ENCODE measurements around the gene ARHGAP42.
A peak's percentile ranks its signal among the peaks of the same experiment; 100 is the strongest.

Gene ARHGAP42

GRCh38 chr11:100970283-100971164 lies 283.4 kb downstream of the ARHGAP42 start:
- FAIRE-seq = no peak
- TF ChIP-seq POLR2A (IDR thresholded peaks at IDR 0.05; ENCODE audit: low read depth, low read length) (no peak), POLR2AphosphoS5 (IDR thresholded peaks at IDR 0.05; ENCODE audit: low read depth, low read length) (no peak), TAF1 (IDR thresholded peaks at IDR 0.05; ENCODE audit: borderline replicate concordance, low read depth, low read length) (no peak)
- no peak for DNase-seq (ENCODE audit: insufficient read length)

GRCh38 chr11:100972046-100972445 lies 285.0 kb downstream of the ARHGAP42 start:
- FAIRE-seq (no peak), DNase-seq (ENCODE audit: insufficient read length) (no peak)
- TF ChIP-seq POLR2A (IDR thresholded peaks at IDR 0.05; ENCODE audit: low read depth, low read length) = no peak
- no peak for TF ChIP-seq POLR2AphosphoS5 (IDR thresholded peaks at IDR 0.05; ENCODE audit: low read depth, low read length)
- no peak for TF ChIP-seq TAF1 (IDR thresholded peaks at IDR 0.05; ENCODE audit: borderline replicate concordance, low read depth, low read length)

- DNase-seq (ENCODE audit: insufficient read length) (no peak), FAIRE-seq (no peak)
- no peak for TF ChIP-seq TAF1 (IDR thresholded peaks at IDR 0.05; ENCODE audit: borderline replicate concordance, low read depth, low read length)
- no peak for TF ChIP-seq POLR2A (IDR thresholded peaks at IDR 0.05; ENCODE audit: low read depth, low read length)
- no peak for TF ChIP-seq POLR2AphosphoS5 (IDR thresholded peaks at IDR 0.05; ENCODE audit: low read depth, low read length)
Measured at GRCh38 chr11:100978442-100978841, 291.4 kb downstream of the ARHGAP42 start.

GRCh38 chr11:100978939-100979338 lies 291.9 kb downstream of the ARHGAP42 start:
- no peak for DNase-seq (ENCODE audit: insufficient read length)
- TF ChIP-seq TAF1 (IDR thresholded peaks at IDR 0.05; ENCODE audit: borderline replicate concordance, low read depth, low read length) = no peak
- peak; percentile 5 for FAIRE-seq

- FAIRE-seq = no peak
- DNase-seq (ENCODE audit: insufficient read length) = no peak
- TF ChIP-seq TAF1 (IDR thresholded peaks at IDR 0.05; ENCODE audit: borderline replicate concordance, low read depth, low read length) = no peak
- no peak for TF ChIP-seq POLR2A (IDR thresholded peaks at IDR 0.05; ENCODE audit: low read depth, low read length)
- no peak for TF ChIP-seq POLR2AphosphoS5 (IDR thresholded peaks at IDR 0.05; ENCODE audit: low read depth, low read length)
Measured at GRCh38 chr11:100980156-100980555, 293.1 kb downstream of the ARHGAP42 start.

GRCh38 chr11:100981196-100981824 lies 294.2 kb downstream of the ARHGAP42 start:
- FAIRE-seq (no peak), DNase-seq (ENCODE audit: insufficient read length) (no peak)
- no peak for TF ChIP-seq POLR2A (IDR thresholded peaks at IDR 0.05; ENCODE audit: low read depth, low read length)
- no peak for TF ChIP-seq TAF1 (IDR thresholded peaks at IDR 0.05; ENCODE audit: borderline replicate concordance, low read depth, low read length)
- TF ChIP-seq POLR2AphosphoS5 (IDR thresholded peaks at IDR 0.05; ENCODE audit: low read depth, low read length) = no peak

GRCh38 chr11:100984668-100985067 lies 297.6 kb downstream of the ARHGAP42 start:
- DNase-seq (ENCODE audit: insufficient read length) (no peak), FAIRE-seq (no peak)
- TF ChIP-seq POLR2A (IDR thresholded peaks at IDR 0.05; ENCODE audit: low read depth, low read length) (no peak), POLR2AphosphoS5 (IDR thresholded peaks at IDR 0.05; ENCODE audit: low read depth, low read length) (no peak), TAF1 (IDR thresholded peaks at IDR 0.05; ENCODE audit: borderline replicate concordance, low read depth, low read length) (no peak)

GRCh38 chr11:100990931-100991330 lies 303.8 kb downstream of the ARHGAP42 start:
- TF ChIP-seq POLR2A (IDR thresholded peaks at IDR 0.05; ENCODE audit: low read depth, low read length) (no peak), POLR2AphosphoS5 (IDR thresholded peaks at IDR 0.05; ENCODE audit: low read depth, low read length) (no peak), TAF1 (IDR thresholded peaks at IDR 0.05; ENCODE audit: borderline replicate concordance, low read depth, low read length) (no peak)
- DNase-seq (ENCODE audit: insufficient read length) (no peak), FAIRE-seq (no peak)

GRCh38 chr11:100991541-100991940 lies 304.5 kb downstream of the ARHGAP42 start:
- DNase-seq (ENCODE audit: insufficient read length) (no peak), FAIRE-seq (peak; percentile 36)
- TF ChIP-seq POLR2A (IDR thresholded peaks at IDR 0.05; ENCODE audit: low read depth, low read length) = no peak
- no peak for TF ChIP-seq TAF1 (IDR thresholded peaks at IDR 0.05; ENCODE audit: borderline replicate concordance, low read depth, low read length)
- no peak for TF ChIP-seq POLR2AphosphoS5 (IDR thresholded peaks at IDR 0.05; ENCODE audit: low read depth, low read length)

GRCh38 chr11:100994966-100995365 lies 307.9 kb downstream of the ARHGAP42 start:
- no peak for FAIRE-seq
- no peak for TF ChIP-seq POLR2A (IDR thresholded peaks at IDR 0.05; ENCODE audit: low read depth, low read length)

GRCh38 chr11:100999756-101000155 lies 312.7 kb downstream of the ARHGAP42 start:
- no peak for TF ChIP-seq POLR2AphosphoS5 (IDR thresholded peaks at IDR 0.05; ENCODE audit: low read depth, low read length)
- TF ChIP-seq POLR2A (IDR thresholded peaks at IDR 0.05; ENCODE audit: low read depth, low read length) = no peak
- no peak for TF ChIP-seq TAF1 (IDR thresholded peaks at IDR 0.05; ENCODE audit: borderline replicate concordance, low read depth, low read length)
- FAIRE-seq (no peak), DNase-seq (ENCODE audit: insufficient read length) (no peak)

More at GRCh38 chr11:100994966-100995365, 307.9 kb downstream of the ARHGAP42 start:
- DNase-seq (ENCODE audit: insufficient read length) = no peak

- DNase-seq (ENCODE audit: insufficient read length) = no peak
- FAIRE-seq = peak; percentile 84
- TF ChIP-seq TAF1 (IDR thresholded peaks at IDR 0.05; ENCODE audit: borderline replicate concordance, low read depth, low read length) = no peak
- TF ChIP-seq POLR2AphosphoS5 (IDR thresholded peaks at IDR 0.05; ENCODE audit: low read depth, low read length) = no peak
- TF ChIP-seq POLR2A (IDR thresholded peaks at IDR 0.05; ENCODE audit: low read depth, low read length) = no peak
Measured at GRCh38 chr11:101003468-101003867, 316.4 kb downstream of the ARHGAP42 start.

Measured in GM12892 (cell line).